AML-193 (cell line): ENCODE results near the gene TMPRSS4.

Experiments
- DNase-seq, 2 experiments: peaks; one replicate each; lab custom pipeline; 2025; lab: John Stamatoyannopoulos, UW

Gene TMPRSS4

DNA sequence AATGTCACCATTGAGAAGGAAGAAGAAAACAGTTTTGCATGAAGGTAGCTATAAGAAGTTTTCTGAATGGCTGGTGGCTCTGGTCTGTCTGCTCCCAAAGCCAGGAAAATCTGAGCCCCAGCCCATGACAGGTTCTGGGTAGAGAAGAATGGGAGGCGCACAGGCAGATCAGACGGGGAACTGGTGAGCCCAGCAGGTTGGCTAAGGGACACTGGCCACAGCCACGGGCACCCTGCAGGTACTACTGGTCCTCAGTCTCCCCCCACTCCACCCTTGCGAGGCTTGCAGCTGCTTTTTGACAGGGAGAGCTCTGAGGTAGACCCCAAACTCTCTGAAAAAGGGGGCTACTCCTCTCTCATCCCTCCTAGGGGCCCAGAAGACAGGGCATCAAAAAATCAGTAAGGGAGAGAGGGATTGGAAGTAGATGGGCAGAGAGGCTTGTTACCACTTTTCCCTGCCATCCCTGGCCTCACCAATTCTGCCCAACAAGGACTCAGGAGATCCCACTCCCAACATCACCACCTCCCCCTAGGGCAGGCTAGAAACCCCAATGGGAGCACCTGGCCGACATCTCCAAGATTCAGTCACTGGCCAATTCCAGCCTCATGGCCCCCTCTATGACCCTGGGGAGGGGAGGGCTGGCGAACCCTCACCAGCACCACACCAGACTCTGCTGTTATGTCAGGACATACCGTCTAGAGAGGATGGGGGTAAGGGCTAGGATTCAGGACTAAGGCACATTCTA is 58.3 kb downstream of the TMPRSS4 start:
- DNase-seq = no peak

GRCh38 chr11:118135796-118136165 is 58.9 kb downstream of the TMPRSS4 start:
- DNase-seq = no peak

GRCh38 chr11:118136341-118136740 is 59.5 kb downstream of the TMPRSS4 start:
- no peak for DNase-seq

GRCh38 chr11:118136801-118137200 is 59.9 kb downstream of the TMPRSS4 start:
- no peak for DNase-seq

- no peak for DNase-seq
Observed at GRCh38 chr11:118138839-118139420, 62.1 kb downstream of the TMPRSS4 start.

- no peak for DNase-seq
Observed at GRCh38 chr11:118139578-118139977, 62.7 kb downstream of the TMPRSS4 start.

DNA sequence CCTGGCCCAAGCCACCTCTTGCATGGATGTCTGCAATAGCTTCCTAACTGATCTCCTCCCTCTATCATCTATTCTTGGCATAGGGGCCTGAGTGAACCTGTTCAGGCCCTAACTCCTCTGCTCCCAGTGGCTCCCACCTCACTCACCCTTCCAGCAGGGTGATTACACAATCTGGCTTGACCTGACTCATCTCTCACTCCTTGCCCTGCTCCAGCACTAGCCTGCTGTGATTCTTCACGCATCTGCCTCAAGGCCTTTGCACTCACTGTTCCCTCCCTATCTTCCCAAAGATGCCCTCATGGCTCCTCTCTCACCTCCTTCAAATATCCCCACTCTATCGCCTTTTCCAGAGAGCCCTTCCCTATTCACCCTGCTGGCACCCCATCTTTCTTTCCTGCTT is 65.2 kb downstream of the TMPRSS4 start:
- no peak for DNase-seq

GRCh38 chr11:118142809-118143208 is 65.9 kb downstream of the TMPRSS4 start:
- peak; percentile 74 to 83 for DNase-seq

DNA sequence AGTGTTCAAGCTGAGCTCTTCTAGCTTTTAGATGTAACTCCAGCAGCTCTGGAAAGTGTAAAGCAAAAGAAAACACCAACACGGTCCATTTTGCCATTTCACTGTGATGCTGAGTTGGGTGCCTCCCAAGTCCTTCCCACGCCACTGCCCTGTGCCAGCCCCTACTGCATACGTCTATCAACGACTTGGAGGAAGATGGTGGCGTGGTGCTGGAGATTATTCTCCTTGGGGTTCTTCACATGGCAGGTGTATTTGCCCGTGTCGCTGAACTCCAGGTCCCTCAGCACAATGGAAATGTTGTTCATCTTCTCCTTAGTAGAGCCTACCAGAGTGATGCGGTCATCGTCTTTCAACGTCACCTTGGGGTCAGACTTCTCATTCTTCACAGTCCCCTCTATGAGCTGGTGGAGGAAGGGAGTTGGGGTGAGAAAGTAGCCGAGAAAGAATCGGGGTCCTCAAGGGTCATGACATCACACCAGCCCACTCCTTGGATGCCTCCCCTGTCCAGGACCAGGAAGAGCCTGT is 66.8 kb downstream of the TMPRSS4 start:
- DNase-seq = no peak

- DNase-seq = no peak
Observed at GRCh38 chr11:118144301-118145268, 67.7 kb downstream of the TMPRSS4 start.

- peak; percentile 59 to 60 for DNase-seq
Observed at GRCh38 chr11:118145285-118146227, 68.7 kb downstream of the TMPRSS4 start.

- DNase-seq = no peak
Observed at GRCh38 chr11:118146554-118146953, 69.7 kb downstream of the TMPRSS4 start.

- no peak for DNase-seq
Observed at GRCh38 chr11:118147502-118147901, 70.6 kb downstream of the TMPRSS4 start.

- no peak for DNase-seq
Observed at GRCh38 chr11:118148240-118148639, 71.4 kb downstream of the TMPRSS4 start.

DNA sequence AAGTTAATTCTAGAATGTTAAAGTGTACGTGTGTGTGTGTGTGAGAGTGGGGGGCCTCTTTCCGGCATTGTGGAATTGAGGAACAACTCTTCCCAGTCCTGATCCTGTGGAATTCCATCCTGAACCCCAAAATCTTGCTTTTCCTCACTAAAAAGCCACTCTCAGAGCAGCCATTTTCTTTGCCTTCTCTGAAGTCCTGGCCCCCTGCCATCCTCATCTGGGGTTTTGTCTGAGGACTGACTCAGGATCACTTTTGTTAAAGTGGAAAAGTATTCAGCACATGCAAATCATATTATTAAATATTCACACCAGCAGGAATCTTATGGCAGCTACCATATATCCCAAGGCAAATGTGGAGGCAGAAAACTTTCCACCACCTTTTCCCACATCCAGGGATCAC is 72.0 kb downstream of the TMPRSS4 start:
- DNase-seq = no peak

GRCh38 chr11:118149493-118149892 is 72.6 kb downstream of the TMPRSS4 start:
- no peak for DNase-seq

GRCh38 chr11:118151431-118151830 is 74.6 kb downstream of the TMPRSS4 start:
- DNase-seq = no peak

DNA sequence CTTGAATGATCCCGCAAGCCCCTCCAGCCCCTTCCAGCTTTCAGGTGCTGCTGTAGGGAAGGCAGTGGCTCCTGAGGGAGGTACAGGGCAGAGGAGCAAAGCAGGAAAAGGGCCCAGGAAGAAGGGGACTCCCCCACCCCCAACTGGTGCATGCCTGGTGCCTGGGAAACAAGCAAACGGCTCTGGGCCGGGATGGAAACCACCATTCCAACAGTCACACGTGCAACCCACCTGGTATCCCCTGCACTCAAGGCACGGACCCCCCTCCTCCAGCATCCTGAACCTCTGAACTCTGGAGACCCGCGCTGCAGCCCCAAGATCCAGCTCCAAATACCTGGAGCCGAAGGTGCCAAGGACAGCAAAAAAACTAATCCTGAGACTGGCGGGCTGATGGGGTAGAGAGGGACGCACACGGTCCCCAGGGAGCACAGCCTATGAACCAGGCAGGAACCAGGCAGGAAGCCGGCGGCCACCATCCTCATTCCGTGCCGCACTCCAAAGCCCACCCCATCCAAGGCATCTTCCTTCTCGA is 75.2 kb downstream of the TMPRSS4 start:
- DNase-seq = no peak

- no peak for DNase-seq
Observed at GRCh38 chr11:118152552-118153471, 75.9 kb downstream of the TMPRSS4 start, which contains the start of gene SCN4B. Gene SCN4B, minus strand, starts transcription at chr11:118152823. Its CDS starts 150 bp downstream, at chr11:118152673.

- DNase-seq = no peak
Observed at GRCh38 chr11:118153516-118153915, 76.6 kb downstream of the TMPRSS4 start.
